Fibroblast of lung (primary cell): ENCODE data around the gene FBXL17. TPM values are rescaled to one million over a fixed set of nuclear protein-coding genes. Genes with fewer than 3 reads are reported as not detected.
A peak's percentile ranks its signal among the peaks of the same experiment; 100 is the strongest.

Experiments
- DNase-seq, 2 donors: peaks; one replicate each; pipeline versions ENCODE4 v3.0.0 to v3.0.0-alpha.2; 2010; ENCODE audit warnings: low read depth in 2 of 2
- H2AFZ ChIP-seq: 2 replicates; pipeline ENCODE4 v1.5.1; 2012; ENCODE audit warnings: low read length, control low read depth, inconsistent platforms
- H3K27ac ChIP-seq: 2 replicates; pipeline ENCODE4 v1.5.1; 2011; ENCODE audit warnings: low read length, control low read depth; ENCODE audit not compliant: insufficient read depth
- H3K27me3 ChIP-seq: 2 replicates; pipeline ENCODE4 v1.5.1; 2011; ENCODE audit warnings: mild to moderate bottlenecking, low read length; ENCODE audit not compliant: control insufficient read depth, insufficient read depth
- H3K36me3 ChIP-seq: 2 replicates; pipeline ENCODE4 v1.5.1; 2011; ENCODE audit warnings: low read length; ENCODE audit not compliant: control insufficient read depth, insufficient read depth
- H3K4me1 ChIP-seq: 2 replicates; pipeline ENCODE4 v1.5.1; 2011; ENCODE audit warnings: low read length; ENCODE audit not compliant: control insufficient read depth, insufficient read depth; ENCODE audit errors: extremely low read depth
- H3K4me2 ChIP-seq: 2 replicates; pipeline ENCODE4 v1.5.1; 2011; ENCODE audit warnings: low read length, control low read depth; ENCODE audit not compliant: insufficient read depth; ENCODE audit errors: extremely low read depth
- H3K4me3 ChIP-seq, 4 experiments: fragments of 200-600 bp in 1 of 4; sonication (generic) in 1 of 4; replicated peaks in 1 of 4; 2 replicates each; pipeline ENCODE4 v1.5.1; 2011 to 2016; ENCODE audit warnings: low read length in 4 of 4, low read depth in 3 of 4, mild to moderate bottlenecking in 3 of 4, control low read depth in 2 of 4, inconsistent platforms in 1 of 4, mixed read lengths in 1 of 4; ENCODE audit not compliant: insufficient read depth in 1 of 4; ENCODE audit errors: control extremely low read depth in 1 of 4
- H3K79me2 ChIP-seq: 2 replicates; pipeline ENCODE4 v1.5.1; 2012; ENCODE audit warnings: mild to moderate bottlenecking, low read length, inconsistent platforms; ENCODE audit not compliant: control insufficient read depth, insufficient read depth
- H3K9ac ChIP-seq: 2 replicates; pipeline ENCODE4 v1.5.1; 2011; ENCODE audit warnings: mild to moderate bottlenecking, low read length, control low read depth; ENCODE audit not compliant: insufficient read depth
- H3K9me3 ChIP-seq: 2 replicates; pipeline ENCODE4 v1.5.1; 2012; ENCODE audit warnings: low read depth, low read length; ENCODE audit not compliant: control insufficient read depth, insufficient read depth
- H4K20me1 ChIP-seq: 2 replicates; pipeline ENCODE4 v1.5.1; 2011; ENCODE audit warnings: low read length; ENCODE audit not compliant: control insufficient read depth, insufficient read depth; ENCODE audit errors: extremely low read depth
- CTCF ChIP-seq, 2 donors: IDR thresholded peaks in 1 of 2; conservative IDR thresholded peaks in 1 of 2; 1 replicate in 1 of 2; 2 replicates in 1 of 2; pipeline ENCODE4 v1.5.1; 2011 to 2012; ENCODE audit warnings: low read length in 2 of 2, control low read depth in 1 of 2, inconsistent platforms in 1 of 2, low read depth in 1 of 2, mild to moderate bottlenecking in 1 of 2
- EZH2 ChIP-seq: IDR thresholded peaks from 2 replicates; pipeline ENCODE4 v1.5.1; 2012; ENCODE audit warnings: low read length, control low read depth, mild to moderate bottlenecking; ENCODE audit errors: missing control alignments
- polyA plus RNA-seq, 2 donors: library from polyadenylated mRNA; depleted of rRNA in 1 of 2; stranded (reverse) in 1 of 2; unstranded in 1 of 2; fragments of >200 nt; gene quantifications; 2 replicates each; pipeline ENCODE4 v1.2.1, GENCODE V29; 2011 to 2012; ENCODE audit warnings: missing spikeins in 1 of 2
- total RNA-seq: library from RNA; depleted of rRNA; stranded (reverse); fragments of >200 nt; gene quantifications from 2 replicates; pipeline ENCODE4 v1.2.1, GENCODE V29; 2014

FBXL17 gene
- total and polyA plus RNA-seq, 2 donors (not counting 1 experiment from before 2014, with no cell fraction given), result 7.1 to 8.3 TPM

DNA sequence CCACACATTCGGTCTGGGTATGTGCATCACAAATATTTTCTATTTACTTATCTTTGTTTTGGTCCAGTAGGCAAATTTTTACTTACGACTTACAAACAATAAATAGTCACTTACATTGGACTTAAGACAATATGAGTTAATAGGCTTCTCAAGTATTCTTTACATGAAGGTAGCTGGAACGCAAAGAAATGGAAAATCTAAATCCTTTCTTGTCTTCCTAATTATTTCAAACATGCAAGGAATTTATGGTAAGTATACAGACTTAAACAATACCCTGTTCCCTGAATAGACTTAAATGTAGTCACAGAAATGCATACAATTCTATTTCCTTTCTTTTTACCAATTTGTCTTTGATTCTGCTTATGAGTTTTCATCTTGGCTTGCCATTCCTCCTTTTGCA lies 448.6 kb downstream of the FBXL17 start:
- H4K20me1 ChIP-seq, result no peaks in the 10 kb centered on the region
- no peaks in the 10 kb centered on the region for H3K79me2 ChIP-seq
- no peak overlapping the region for H3K9ac ChIP-seq
- no peak overlapping the region for H2AFZ ChIP-seq
- H3K36me3 ChIP-seq, result no peaks in the 10 kb centered on the region
- no peak overlapping the region for H3K27ac ChIP-seq
- H3K4me2 ChIP-seq, result no peak overlapping the region
- no peaks in the 10 kb centered on the region for H3K9me3 ChIP-seq
- no peaks in the 10 kb centered on the region for H3K4me1 ChIP-seq
- no peaks in the 10 kb centered on the region for H3K27me3 ChIP-seq
- TF ChIP-seq CTCF (conservative IDR thresholded peaks at IDR 0.05 in 1 of 2, IDR thresholded peaks at IDR 0.05 in 1 of 2; ENCODE audit: low read depth in 1 of 2, low read length in 2 of 2), result no peak
- no peak for DNase-seq
- no peak overlapping the region for H3K4me3 ChIP-seq

GRCh38 chr5:107930891-107931290 lies 451.0 kb downstream of the FBXL17 start:
- Histone ChIP-seq H3K27me3 (no peaks in the 10 kb centered on the region), H3K27ac (no peak overlapping the region), H3K9ac (no peak overlapping the region), H3K4me3 (no peak overlapping the region), H3K36me3 (no peaks in the 10 kb centered on the region), H3K79me2 (no peaks in the 10 kb centered on the region), H4K20me1 (no peaks in the 10 kb centered on the region), H3K9me3 (no peaks in the 10 kb centered on the region), H2AFZ (no peak overlapping the region), H3K4me1 (no peaks in the 10 kb centered on the region), H3K4me2 (no peak overlapping the region)
- TF ChIP-seq CTCF (conservative IDR thresholded peaks at IDR 0.05 in 1 of 2, IDR thresholded peaks at IDR 0.05 in 1 of 2; ENCODE audit: low read depth in 1 of 2, low read length in 2 of 2) (no peak), EZH2 (no peak)
- DNase-seq, result no peak

DNA sequence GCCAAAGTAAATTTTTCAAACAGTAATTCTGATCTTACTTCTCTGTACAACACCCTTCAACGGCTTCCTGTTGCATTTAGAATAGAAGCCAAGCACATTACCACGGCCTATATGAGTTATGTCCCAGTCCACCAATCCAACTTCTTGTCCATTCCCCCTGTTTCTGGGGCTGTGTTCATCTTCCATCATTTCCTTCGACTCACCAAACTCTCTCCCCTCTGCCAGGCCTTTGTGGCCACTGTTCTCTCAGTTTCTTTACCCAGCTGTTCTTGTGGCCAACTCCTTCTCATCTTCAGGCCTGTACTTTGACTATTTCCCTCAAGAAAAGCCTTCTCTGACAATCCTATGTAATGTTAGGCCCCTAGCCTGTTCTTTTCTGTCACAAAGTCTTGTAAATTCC lies 451.8 kb downstream of the FBXL17 start:
- peak in 1 of 2 donors; percentile 20 for DNase-seq
- H3K27me3 ChIP-seq, result no peaks in the 10 kb centered on the region
- H4K20me1 ChIP-seq, result no peaks in the 10 kb centered on the region
- H3K4me2 ChIP-seq, result no peak overlapping the region
- H3K36me3 ChIP-seq, result no peaks in the 10 kb centered on the region
- H2AFZ ChIP-seq, result no peak overlapping the region
- no peak overlapping the region for H3K9ac ChIP-seq
- H3K4me1 ChIP-seq, result no peaks in the 10 kb centered on the region
- H3K27ac ChIP-seq, result no peak overlapping the region
- no peaks in the 10 kb centered on the region for H3K79me2 ChIP-seq
- H3K4me3 ChIP-seq, result no peak overlapping the region
- H3K9me3 ChIP-seq, result no peaks in the 10 kb centered on the region
- TF ChIP-seq EZH2, result no peak
- TF ChIP-seq CTCF (conservative IDR thresholded peaks at IDR 0.05 in 1 of 2, IDR thresholded peaks at IDR 0.05 in 1 of 2; ENCODE audit: low read depth in 1 of 2, low read length in 2 of 2), result no peak
